Liver (tissue), 9 donors: ENCODE data around the gene FOXC2. TPM values are rescaled to one million over a fixed set of nuclear protein-coding genes. Genes with fewer than 3 reads are reported as not detected.

Source experiments
- DNase-seq: peaks from one replicate; pipeline ENCODE4 v3.0.0-alpha.2; 2017; ENCODE audit warnings: low spot score
- H3K27ac ChIP-seq, 2 donors: one replicate each; pipeline ENCODE4 v1.7.0; 2013; ENCODE audit warnings: inconsistent platforms in 2 of 2, low read length in 2 of 2, control low read depth in 1 of 2, low read depth in 1 of 2, mild to moderate bottlenecking in 1 of 2
- H3K27me3 ChIP-seq, 4 donors: one replicate each; pipeline versions ENCODE4 v1.6.1 to v1.7.0; 2013; ENCODE audit warnings: low read length in 3 of 4, inconsistent platforms in 1 of 4, mild to moderate bottlenecking in 1 of 4, moderate library complexity in 1 of 4; ENCODE audit not compliant: control insufficient read depth in 4 of 4, insufficient read depth in 4 of 4
- H3K36me3 ChIP-seq, 4 donors: one replicate each; pipeline versions ENCODE4 v1.6.1 to v1.7.0; 2013; ENCODE audit warnings: low read length in 3 of 4, mild to moderate bottlenecking in 3 of 4, low read depth in 1 of 4, moderate library complexity in 1 of 4; ENCODE audit not compliant: control insufficient read depth in 4 of 4, insufficient read depth in 3 of 4
- H3K4me1 ChIP-seq, 4 donors: one replicate each; pipeline versions ENCODE4 v1.6.1 to v1.7.0; 2013; ENCODE audit warnings: low read length in 3 of 4, mild to moderate bottlenecking in 3 of 4, moderate library complexity in 1 of 4; ENCODE audit not compliant: control insufficient read depth in 4 of 4, insufficient read depth in 4 of 4
- H3K4me3 ChIP-seq, 3 donors: one replicate each; pipeline versions ENCODE4 v1.6.1 to v1.7.0; 2013; ENCODE audit warnings: low read length in 3 of 3, control low read depth in 1 of 3, low read depth in 1 of 3, mild to moderate bottlenecking in 1 of 3
- H3K9ac ChIP-seq, 2 donors: one replicate each; pipeline ENCODE4 v1.7.0; 2013; ENCODE audit warnings: low read length in 2 of 2, mild to moderate bottlenecking in 2 of 2, moderate library complexity in 2 of 2, control low read depth in 1 of 2, low read depth in 1 of 2
- H3K9me3 ChIP-seq, 4 donors: one replicate each; pipeline versions ENCODE4 v1.6.1 to v1.7.0; 2013; ENCODE audit warnings: low read length in 3 of 4; ENCODE audit not compliant: control insufficient read depth in 4 of 4
- ATF3 ChIP-seq: IDR thresholded peaks from 2 replicates; pipeline ENCODE4 v1.6.1; 2016; ENCODE audit warnings: antibody characterized with exemption
- CTCF ChIP-seq: fragments of 150-350 bp; IDR thresholded peaks from 2 replicates; pipeline ENCODE4 v1.5.1; 2017; ENCODE audit warnings: improper control_type of control experiment, low read depth, low read length; ENCODE audit not compliant: missing input control
- EGR1 ChIP-seq, 2 donors: IDR thresholded peaks; 2 replicates each; pipeline ENCODE4 v1.6.1; 2016 to 2018; ENCODE audit warnings: antibody characterized with exemption in 2 of 2, low read depth in 2 of 2
- FOXA1 ChIP-seq: IDR thresholded peaks from 2 replicates; pipeline ENCODE4 v1.6.1; 2016; ENCODE audit warnings: antibody characterized with exemption
- FOXA2 ChIP-seq: IDR thresholded peaks from 2 replicates; pipeline ENCODE4 v1.6.1; 2016; ENCODE audit warnings: antibody characterized with exemption
- GABPA ChIP-seq, 2 donors: IDR thresholded peaks in 1 of 2; conservative IDR thresholded peaks in 1 of 2; 2 replicates each; pipeline ENCODE4 v1.6.1; 2016; ENCODE audit warnings: antibody characterized with exemption in 2 of 2, mild to moderate bottlenecking in 1 of 2, moderate library complexity in 1 of 2
- HNF4A ChIP-seq, 2 donors: conservative IDR thresholded peaks; 2 replicates each; pipeline ENCODE4 v1.6.1; 2016; ENCODE audit warnings: antibody characterized with exemption in 2 of 2, mild to moderate bottlenecking in 2 of 2
- HNF4G ChIP-seq: IDR thresholded peaks from 2 replicates; pipeline ENCODE4 v1.6.1; 2016; ENCODE audit warnings: antibody characterized with exemption
- JUND ChIP-seq, 2 donors: IDR thresholded peaks; 2 replicates each; pipeline ENCODE4 v1.6.1; 2016; ENCODE audit warnings: antibody characterized with exemption in 2 of 2
- MAX ChIP-seq: IDR thresholded peaks from 2 replicates; pipeline ENCODE4 v1.6.1; 2016; ENCODE audit warnings: antibody characterized with exemption
- NR2F2 ChIP-seq: IDR thresholded peaks from 2 replicates; pipeline ENCODE4 v1.6.1; 2016; ENCODE audit warnings: antibody characterized with exemption
- RAD21 ChIP-seq, 2 donors: IDR thresholded peaks; 2 replicates each; pipeline ENCODE4 v1.6.1; 2016; ENCODE audit warnings: antibody characterized with exemption in 2 of 2, mild to moderate bottlenecking in 2 of 2
- REST ChIP-seq: IDR thresholded peaks from 2 replicates; pipeline ENCODE4 v1.6.1; 2016; ENCODE audit warnings: antibody characterized with exemption, mild to moderate bottlenecking
- RXRA ChIP-seq, 2 donors: IDR thresholded peaks; 2 replicates each; pipeline ENCODE4 v1.6.1; 2017 to 2018; ENCODE audit warnings: antibody characterized with exemption in 2 of 2, mild to moderate bottlenecking in 1 of 2
- SP1 ChIP-seq: IDR thresholded peaks from 2 replicates; pipeline ENCODE4 v1.6.1; 2018; ENCODE audit warnings: antibody characterized with exemption, mild to moderate bottlenecking
- TAF1 ChIP-seq: conservative IDR thresholded peaks from 2 replicates; pipeline ENCODE4 v1.6.1; 2016; ENCODE audit warnings: antibody characterized with exemption, mild to moderate bottlenecking
- YY1 ChIP-seq: IDR thresholded peaks from 2 replicates; pipeline ENCODE4 v1.6.1; 2016; ENCODE audit warnings: antibody characterized with exemption, mild to moderate bottlenecking
- ZBTB33 ChIP-seq: IDR thresholded peaks from 2 replicates; pipeline ENCODE4 v1.6.1; 2016; ENCODE audit warnings: antibody characterized with exemption
- WGBS: extraction: QIAGEN DNeasy Blood & Tissue Kit; methylation state at CpG from one replicate; pipeline ENCODE4 v1.1.7; 2013; 5-methylcytosine and 5-hydroxymethylcytosine counted together
- polyA plus RNA-seq, 2 donors: library from polyadenylated mRNA; stranded (reverse) in 1 of 2; unstranded in 1 of 2; fragments of 200-250 nt in 1 of 2; fragments of >200 nt in 1 of 2; fragmentation: Nextera tagmentation in 1 of 2; extraction: Ambion mirVana in 1 of 2; gene quantifications; one replicate each; pipeline versions ENCODE4 v1.2.1 to v1.2.3, GENCODE V29; 2013 to 2015
- total RNA-seq, 2 donors: library from RNA; depleted of rRNA; stranded (reverse); fragments of >200 nt; gene quantifications; one replicate each; pipeline ENCODE4 v1.2.3, GENCODE V29; 2014
- donor health status: healthy.
- donor health status: healthy.
- donor health status: healthy.
- donor health status: healthy.
- donor health status: healthy.

FOXC2 gene
- total and polyA plus RNA-seq, 4 donors = 0.03 to 0.09 (median 0.08) TPM; not detected in 1

- 96% methylated on average over 17 of the region's 17 CpGs for WGBS
- TF ChIP-seq YY1 = no peak
- TF ChIP-seq ZBTB33 = no peak
- TF ChIP-seq NR2F2 = no peak
- no peak for TF ChIP-seq HNF4G
- no peak for TF ChIP-seq CTCF
- no peak for TF ChIP-seq REST
- no peak for TF ChIP-seq ATF3
- TF ChIP-seq HNF4A (conservative IDR thresholded peaks at IDR 0.05) = no peak
- no peak for TF ChIP-seq SP1
- TF ChIP-seq GABPA (IDR thresholded peaks at IDR 0.05 in 1 of 2, conservative IDR thresholded peaks at IDR 0.05 in 1 of 2) = no peak
- TF ChIP-seq FOXA2 = no peak
- no peak for TF ChIP-seq RXRA (IDR thresholded peaks at IDR 0.05)
- no peak for TF ChIP-seq MAX
- TF ChIP-seq JUND (IDR thresholded peaks at IDR 0.05) = no peak
- TF ChIP-seq EGR1 (IDR thresholded peaks at IDR 0.05; ENCODE audit: low read depth in 2 of 2) = no peak
- no peak for TF ChIP-seq FOXA1
- TF ChIP-seq TAF1 = no peak
- no peak for TF ChIP-seq RAD21 (IDR thresholded peaks at IDR 0.05)
- Histone ChIP-seq H3K4me3 (no peak overlapping the region), H3K9ac (no peak overlapping the region), H3K9me3 (no peaks in the 10 kb centered on the region), H3K4me1 (no peaks in the 10 kb centered on the region), H3K36me3 (peaks cover 12 to 52% (median 38%) of the 10 kb centered on the region in 4 donors), H3K27me3 (no peaks in the 10 kb centered on the region), H3K27ac (no peak overlapping the region)
- no peak for DNase-seq
Measured at GRCh38 chr16:86536621-86537020, 30.0 kb upstream of the FOXC2 start.
